Fibroblast of lung (primary cell): ENCODE data around the gene NBEA. TPM values are rescaled to one million over a fixed set of nuclear protein-coding genes. Genes with fewer than 3 reads are reported as not detected.

Experiments used
- DNase-seq, 2 donors: peaks; one replicate each; pipeline versions ENCODE4 v3.0.0 to v3.0.0-alpha.2; 2010; ENCODE audit warnings: low read depth in 2 of 2
- H2AFZ ChIP-seq: 2 replicates; pipeline ENCODE4 v1.5.1; 2012; ENCODE audit warnings: low read length, control low read depth, inconsistent platforms
- H3K27ac ChIP-seq: 2 replicates; pipeline ENCODE4 v1.5.1; 2011; ENCODE audit warnings: low read length, control low read depth; ENCODE audit not compliant: insufficient read depth
- H3K27me3 ChIP-seq: 2 replicates; pipeline ENCODE4 v1.5.1; 2011; ENCODE audit warnings: mild to moderate bottlenecking, low read length; ENCODE audit not compliant: control insufficient read depth, insufficient read depth
- H3K36me3 ChIP-seq: 2 replicates; pipeline ENCODE4 v1.5.1; 2011; ENCODE audit warnings: low read length; ENCODE audit not compliant: control insufficient read depth, insufficient read depth
- H3K4me1 ChIP-seq: 2 replicates; pipeline ENCODE4 v1.5.1; 2011; ENCODE audit warnings: low read length; ENCODE audit not compliant: control insufficient read depth, insufficient read depth; ENCODE audit errors: extremely low read depth
- H3K4me2 ChIP-seq: 2 replicates; pipeline ENCODE4 v1.5.1; 2011; ENCODE audit warnings: low read length, control low read depth; ENCODE audit not compliant: insufficient read depth; ENCODE audit errors: extremely low read depth
- H3K4me3 ChIP-seq, 4 experiments: fragments of 200-600 bp in 1 of 4; sonication (generic) in 1 of 4; replicated peaks in 1 of 4; 2 replicates each; pipeline ENCODE4 v1.5.1; 2011 to 2016; ENCODE audit warnings: low read length in 4 of 4, low read depth in 3 of 4, mild to moderate bottlenecking in 3 of 4, control low read depth in 2 of 4, inconsistent platforms in 1 of 4, mixed read lengths in 1 of 4; ENCODE audit not compliant: insufficient read depth in 1 of 4; ENCODE audit errors: control extremely low read depth in 1 of 4
- H3K79me2 ChIP-seq: 2 replicates; pipeline ENCODE4 v1.5.1; 2012; ENCODE audit warnings: mild to moderate bottlenecking, low read length, inconsistent platforms; ENCODE audit not compliant: control insufficient read depth, insufficient read depth
- H3K9ac ChIP-seq: 2 replicates; pipeline ENCODE4 v1.5.1; 2011; ENCODE audit warnings: mild to moderate bottlenecking, low read length, control low read depth; ENCODE audit not compliant: insufficient read depth
- H3K9me3 ChIP-seq: 2 replicates; pipeline ENCODE4 v1.5.1; 2012; ENCODE audit warnings: low read depth, low read length; ENCODE audit not compliant: control insufficient read depth, insufficient read depth
- H4K20me1 ChIP-seq: 2 replicates; pipeline ENCODE4 v1.5.1; 2011; ENCODE audit warnings: low read length; ENCODE audit not compliant: control insufficient read depth, insufficient read depth; ENCODE audit errors: extremely low read depth
- CTCF ChIP-seq, 2 donors: IDR thresholded peaks in 1 of 2; conservative IDR thresholded peaks in 1 of 2; 1 replicate in 1 of 2; 2 replicates in 1 of 2; pipeline ENCODE4 v1.5.1; 2011 to 2012; ENCODE audit warnings: low read length in 2 of 2, control low read depth in 1 of 2, inconsistent platforms in 1 of 2, low read depth in 1 of 2, mild to moderate bottlenecking in 1 of 2
- EZH2 ChIP-seq: IDR thresholded peaks from 2 replicates; pipeline ENCODE4 v1.5.1; 2012; ENCODE audit warnings: low read length, control low read depth, mild to moderate bottlenecking; ENCODE audit errors: missing control alignments
- polyA plus RNA-seq, 2 donors: library from polyadenylated mRNA; depleted of rRNA in 1 of 2; stranded (reverse) in 1 of 2; unstranded in 1 of 2; fragments of >200 nt; gene quantifications; 2 replicates each; pipeline ENCODE4 v1.2.1, GENCODE V29; 2011 to 2012; ENCODE audit warnings: missing spikeins in 1 of 2
- total RNA-seq: library from RNA; depleted of rRNA; stranded (reverse); fragments of >200 nt; gene quantifications from 2 replicates; pipeline ENCODE4 v1.2.1, GENCODE V29; 2014

NBEA gene
- total and polyA plus RNA-seq, 2 donors (not counting 1 experiment from before 2014, with no cell fraction given): 3.6 to 7.8 TPM

GRCh38 chr13:35603593-35604285 is 661.7 kb downstream of the NBEA start:
- Histone ChIP-seq H3K4me3 (no peak overlapping the region), H2AFZ (no peak overlapping the region), H3K9ac (no peak overlapping the region), H3K36me3 (no peaks in the 10 kb centered on the region), H3K4me1 (no peaks in the 10 kb centered on the region), H3K4me2 (no peak overlapping the region), H3K79me2 (no peaks in the 10 kb centered on the region), H3K27ac (no peak overlapping the region), H4K20me1 (no peaks in the 10 kb centered on the region), H3K9me3 (no peaks in the 10 kb centered on the region), H3K27me3 (no peaks in the 10 kb centered on the region)
- DNase-seq: no peak
- TF ChIP-seq EZH2: no peak
- no peak for TF ChIP-seq CTCF (conservative IDR thresholded peaks at IDR 0.05 in 1 of 2, IDR thresholded peaks at IDR 0.05 in 1 of 2; ENCODE audit: low read depth in 1 of 2, low read length in 2 of 2)

DNA sequence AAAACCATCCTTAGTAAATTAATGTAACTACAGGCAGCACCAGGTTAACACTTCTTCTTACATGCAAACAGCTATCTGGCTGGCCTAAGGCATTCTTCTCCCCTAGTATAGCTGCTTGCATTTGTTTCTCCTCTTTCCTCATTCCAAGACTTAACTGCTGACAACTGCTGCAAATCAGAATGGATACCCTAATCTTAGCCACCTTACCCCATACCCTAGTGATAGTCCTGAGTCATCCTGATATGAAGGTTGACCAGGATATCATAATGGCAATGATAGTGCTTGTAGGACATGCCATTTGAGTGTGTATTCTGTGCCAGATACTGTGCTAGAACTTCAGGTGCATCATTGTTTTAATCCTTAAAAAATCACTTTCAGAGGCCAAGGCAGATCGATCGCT is 672.6 kb downstream of the NBEA start:
- H3K9ac ChIP-seq: no peak overlapping the region
- no peaks in the 10 kb centered on the region for H3K9me3 ChIP-seq
- no peaks in the 10 kb centered on the region for H3K27me3 ChIP-seq
- H3K79me2 ChIP-seq: no peaks in the 10 kb centered on the region
- H3K36me3 ChIP-seq: no peaks in the 10 kb centered on the region
- no peak overlapping the region for H3K27ac ChIP-seq
- no peak overlapping the region for H2AFZ ChIP-seq
- DNase-seq: no peak
- TF ChIP-seq CTCF (conservative IDR thresholded peaks at IDR 0.05 in 1 of 2, IDR thresholded peaks at IDR 0.05 in 1 of 2; ENCODE audit: low read depth in 1 of 2, low read length in 2 of 2): no peak
- TF ChIP-seq EZH2: no peak
- no peaks in the 10 kb centered on the region for H4K20me1 ChIP-seq
- no peaks in the 10 kb centered on the region for H3K4me1 ChIP-seq
- no peak overlapping the region for H3K4me2 ChIP-seq
- no peak overlapping the region for H3K4me3 ChIP-seq

DNA sequence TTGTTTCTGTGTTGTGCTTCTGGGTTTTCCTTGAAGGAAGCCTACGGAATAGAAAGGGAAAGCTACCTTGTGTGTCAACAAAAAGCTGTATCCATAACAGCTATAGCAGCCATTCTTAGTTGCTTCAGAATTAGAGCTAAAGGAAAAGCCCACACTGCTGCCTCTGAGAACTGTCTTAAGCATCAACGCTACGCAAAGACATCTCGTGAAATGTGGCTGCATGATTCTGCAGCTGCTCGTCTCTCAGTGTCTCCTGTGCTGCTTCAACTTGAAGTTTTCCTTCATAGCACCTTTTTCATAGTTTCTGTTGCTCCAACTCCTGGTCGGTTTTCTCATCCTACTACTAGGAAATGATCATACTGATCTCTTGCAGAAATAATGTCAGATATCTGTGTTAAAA is 675.4 kb downstream of the NBEA start:
- no peaks in the 10 kb centered on the region for H3K4me1 ChIP-seq
- no peaks in the 10 kb centered on the region for H3K79me2 ChIP-seq
- no peak for DNase-seq
- no peaks in the 10 kb centered on the region for H4K20me1 ChIP-seq
- no peak overlapping the region for H2AFZ ChIP-seq
- H3K4me2 ChIP-seq: no peak overlapping the region
- H3K9ac ChIP-seq: no peak overlapping the region
- no peak overlapping the region for H3K4me3 ChIP-seq
- TF ChIP-seq EZH2 (no peak), CTCF (conservative IDR thresholded peaks at IDR 0.05 in 1 of 2, IDR thresholded peaks at IDR 0.05 in 1 of 2; ENCODE audit: low read depth in 1 of 2, low read length in 2 of 2) (no peak)
- H3K27me3 ChIP-seq: no peaks in the 10 kb centered on the region
- no peak overlapping the region for H3K27ac ChIP-seq
- no peaks in the 10 kb centered on the region for H3K9me3 ChIP-seq
- H3K36me3 ChIP-seq: no peaks in the 10 kb centered on the region
